Esophagus muscularis mucosa (tissue), 4 donors: ENCODE data around the gene URM1. TPM values are rescaled to one million over a fixed set of nuclear protein-coding genes. Genes with fewer than 3 reads are reported as not detected.

Experiments used
- DNase-seq: peaks from one replicate; pipeline ENCODE4 v3.0.0-alpha.2; 2017; ENCODE audit errors: extremely low spot score
- H3K27ac ChIP-seq, 4 donors: fragments of 200-600 bp; sonication (generic); replicated peaks in 1 of 4; 1 replicate in 3 of 4; 2 replicates in 1 of 4; pipeline ENCODE4 v1.5.1; 2016 to 2019; ENCODE audit warnings: mild to moderate bottlenecking in 1 of 4
- H3K27me3 ChIP-seq, 4 donors: fragments of 200-600 bp; sonication (generic); one replicate each; pipeline versions ENCODE4 v1.5.1 to v1.6.0; 2016 to 2019
- H3K36me3 ChIP-seq, 4 donors: fragments of 200-600 bp; sonication (generic); one replicate each; pipeline ENCODE4 v1.5.1; 2016 to 2019
- H3K4me1 ChIP-seq, 4 donors: fragments of 200-600 bp; sonication (generic); one replicate each; pipeline ENCODE4 v1.5.1; 2016 to 2019
- H3K4me3 ChIP-seq, 4 donors: fragments of 200-600 bp; sonication (generic); 1 replicate in 2 of 4; 2 replicates in 2 of 4; pipeline ENCODE4 v1.5.1; 2016 to 2019; ENCODE audit warnings: mild to moderate bottlenecking in 4 of 4, moderate library complexity in 1 of 4
- H3K9me3 ChIP-seq, 4 donors: fragments of 200-600 bp; sonication (generic); 1 replicate in 3 of 4; 2 replicates in 1 of 4; pipeline ENCODE4 v1.5.1; 2016 to 2019
- CTCF ChIP-seq, 3 experiments: fragments of 200-600 bp in 2 of 3; fragments of 450-650 bp in 1 of 3; sonication (generic) in 2 of 3; IDR thresholded peaks; one replicate each; pipeline ENCODE4 v1.5.1; 2017 to 2019; ENCODE audit warnings: antibody characterized with exemption in 3 of 3, mild to moderate bottlenecking in 2 of 3, moderate library complexity in 1 of 3
- EP300 ChIP-seq: sonication (generic); formaldehyde crosslinking; IDR thresholded peaks from one replicate; pipeline ENCODE4 v1.6.1; 2017; ENCODE audit warnings: antibody characterized with exemption
- POLR2A ChIP-seq: fragments of 450-650 bp; IDR thresholded peaks from one replicate; pipeline ENCODE4 v1.6.1; 2017; ENCODE audit warnings: antibody characterized with exemption, moderate library complexity, mild to moderate bottlenecking, low read depth
- POLR2AphosphoS5 ChIP-seq, 2 donors: sonication (generic); formaldehyde crosslinking; IDR thresholded peaks; one replicate each; pipeline ENCODE4 v1.6.1; 2017; ENCODE audit warnings: antibody characterized with exemption in 2 of 2
- WGBS: methylation state at CpG from one replicate; pipeline ENCODE4 v1.1.5; 2018; 5-methylcytosine and 5-hydroxymethylcytosine counted together
- intact Hi-C: fragments of 100-400 bp; cut with DNase I; formaldehyde crosslinking; loops from one replicate; pipeline ENCODE4 v1.15.1; 2023
- total RNA-seq, 4 donors: library from RNA; depleted of rRNA; stranded (reverse); fragments of >200 nt; gene quantifications; one replicate each; pipeline versions ENCODE4 v1.1.0 to v1.2.1, GENCODE V29; 2016

URM1 gene
- total RNA-seq, 4 donors from 2014 or later, result 25.3 to 36.8 (median 28.3) TPM

- Histone ChIP-seq H3K27me3 (peaks cover 0 to 73% (median 0%) of the 10 kb centered on the region in 4 donors), H3K27ac (no peak overlapping the region), H3K36me3 (no peaks in the 10 kb centered on the region), H3K4me3 (no peak overlapping the region), H3K4me1 (peaks cover 14 to 17% (median 16%) of the 10 kb centered on the region in 4 donors), H3K9me3 (no peaks in the 10 kb centered on the region)
- intact Hi-C loops, result no loop called here
- WGBS, result 73% methylated on average over 1 of the region's 3 CpGs
- no peak for DNase-seq
- TF ChIP-seq EP300 (no peak), POLR2AphosphoS5 (IDR thresholded peaks at IDR 0.05) (no peak), CTCF (IDR thresholded peaks at IDR 0.05) (no peak), POLR2A (no peak)
These were observed 28.7 kb downstream of the URM1 start for GRCh38 chr9:128399861-128400260.

GRCh38 chr9:128404560-128404959, 33.4 kb downstream of the URM1 start:
- Histone ChIP-seq H3K4me1 (peaks cover 0 to 6% (median 5%) of the 10 kb centered on the region in 4 donors), H3K4me3 (no peak overlapping the region), H3K36me3 (no peaks in the 10 kb centered on the region), H3K27ac (no peak overlapping the region), H3K9me3 (no peaks in the 10 kb centered on the region), H3K27me3 (peaks cover 0 to 81% (median 0%) of the 10 kb centered on the region in 4 donors)
- intact Hi-C loops, result no loop called here
- WGBS, result 88% methylated on average over 5 of the region's 5 CpGs
- no peak for TF ChIP-seq CTCF (IDR thresholded peaks at IDR 0.05)
- no peak for TF ChIP-seq POLR2AphosphoS5 (IDR thresholded peaks at IDR 0.05)
- no peak for TF ChIP-seq EP300
- no peak for TF ChIP-seq POLR2A
- no peak for DNase-seq

- Histone ChIP-seq H3K27ac (no peak overlapping the region), H3K36me3 (no peaks in the 10 kb centered on the region), H3K27me3 (peaks cover 0 to 80% (median 0%) of the 10 kb centered on the region in 4 donors), H3K4me1 (peaks cover 0 to 6% (median 5%) of the 10 kb centered on the region in 4 donors), H3K9me3 (no peaks in the 10 kb centered on the region), H3K4me3 (no peak overlapping the region)
- TF ChIP-seq CTCF (IDR thresholded peaks at IDR 0.05) (no peak), EP300 (no peak), POLR2AphosphoS5 (IDR thresholded peaks at IDR 0.05) (no peak), POLR2A (no peak)
- 71% methylated on average over 15 of the region's 20 CpGs for WGBS
- intact Hi-C loops, result no loop called here
- no peak for DNase-seq
These were observed 34.1 kb downstream of the URM1 start for GRCh38 chr9:128405077-128405779.

- Histone ChIP-seq H3K27ac (no peak overlapping the region), H3K27me3 (peaks cover 0 to 75% (median 0%) of the 10 kb centered on the region in 4 donors), H3K4me1 (peaks cover 0 to 6% (median 5%) of the 10 kb centered on the region in 4 donors), H3K4me3 (no peak overlapping the region), H3K9me3 (no peaks in the 10 kb centered on the region), H3K36me3 (no peaks in the 10 kb centered on the region)
- TF ChIP-seq CTCF (IDR thresholded peaks at IDR 0.05) (no peak), EP300 (no peak), POLR2AphosphoS5 (IDR thresholded peaks at IDR 0.05) (no peak), POLR2A (no peak)
- intact Hi-C loops, result no loop called here
- 90% methylated on average over 6 of the region's 7 CpGs for WGBS
- DNase-seq, result no peak
These were observed 34.6 kb downstream of the URM1 start for GRCh38 chr9:128405780-128406171.
